Fibroblast of skin of right quadriceps (primary cell): Measurements from ENCODE around the gene TRIM8.
"Not testable (repeated sequence)": the region's sequence is repeated elsewhere in the genome, so short reads cannot be mapped to it uniquely, and the experiment has no call there.

ENCODE experiments used
- DNase-seq: peaks from one replicate; pipeline ENCODE4 v3.0.0-alpha.2; 2013

TRIM8 gene

GRCh38 chr10:102650655-102651454, 6.6 kb downstream of the TRIM8 start:
- DNase-seq = no peak

- DNase-seq = no peak
Measured at GRCh38 chr10:102651455-102652169, 7.3 kb downstream of the TRIM8 start.

GRCh38 chr10:102652170-102652916, 8.1 kb downstream of the TRIM8 start:
- no peak for DNase-seq

DNA sequence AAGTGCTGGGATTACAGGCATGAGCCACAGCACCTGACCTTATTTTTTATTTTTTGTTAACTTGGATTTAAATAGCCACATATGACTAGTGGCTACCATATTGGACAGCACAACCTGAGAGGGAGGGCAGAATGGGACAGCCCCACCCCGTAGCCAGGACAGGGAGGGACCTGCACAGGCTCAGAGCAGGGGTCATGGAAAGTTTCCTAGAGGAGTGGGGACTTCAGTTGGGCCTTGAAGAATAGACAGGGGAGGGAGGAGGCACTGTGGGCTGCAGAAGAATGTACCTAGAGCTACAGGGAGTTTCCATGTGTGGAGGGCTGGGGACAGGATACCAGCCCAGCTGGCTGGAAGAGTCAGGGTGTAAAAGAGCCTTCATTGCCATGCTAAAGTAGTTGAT, 8.8 kb downstream of the TRIM8 start:
- DNase-seq = no peak

DNA sequence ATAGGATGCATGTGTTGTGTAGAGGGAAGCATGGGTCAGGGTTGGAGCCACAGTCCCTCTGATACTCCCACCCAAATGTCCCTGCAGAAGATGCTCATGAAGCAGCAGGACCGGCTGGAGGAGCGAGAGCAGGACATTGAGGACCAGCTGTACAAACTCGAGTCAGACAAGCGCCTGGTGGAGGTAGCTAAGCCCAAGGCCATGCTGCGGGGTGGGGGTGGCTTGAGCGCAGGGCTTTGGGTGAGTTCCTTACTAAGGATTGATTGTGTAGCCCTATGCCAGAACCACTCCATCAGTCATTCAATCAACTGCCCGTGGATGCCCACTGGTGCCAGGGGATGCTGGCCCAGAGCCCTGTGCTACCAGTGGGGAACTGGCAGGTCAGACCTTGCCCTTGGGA, 10.3 kb downstream of the TRIM8 start:
- no peak for DNase-seq

GRCh38 chr10:102654969-102655368, 10.7 kb downstream of the TRIM8 start:
- no peak for DNase-seq

- DNase-seq = no peak
Measured at GRCh38 chr10:102656026-102656425, 11.7 kb downstream of the TRIM8 start.

DNA sequence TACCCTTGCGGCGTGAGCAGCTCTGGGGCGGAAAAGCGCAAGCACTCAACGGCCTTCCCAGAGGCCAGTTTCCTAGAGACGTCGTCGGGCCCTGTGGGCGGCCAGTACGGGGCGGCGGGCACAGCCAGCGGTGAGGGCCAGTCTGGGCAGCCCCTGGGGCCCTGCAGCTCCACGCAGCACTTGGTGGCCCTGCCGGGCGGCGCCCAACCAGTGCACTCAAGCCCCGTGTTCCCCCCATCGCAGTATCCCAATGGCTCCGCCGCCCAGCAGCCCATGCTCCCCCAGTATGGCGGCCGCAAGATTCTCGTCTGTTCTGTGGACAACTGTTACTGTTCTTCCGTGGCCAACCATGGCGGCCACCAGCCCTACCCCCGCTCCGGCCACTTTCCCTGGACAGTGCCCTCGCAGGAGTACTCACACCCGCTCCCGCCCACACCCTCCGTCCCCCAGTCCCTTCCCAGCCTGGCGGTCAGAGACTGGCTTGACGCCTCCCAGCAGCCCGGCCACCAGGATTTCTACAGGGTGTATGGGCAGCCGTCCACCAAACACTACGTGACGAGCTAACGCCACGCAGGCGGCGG, 12.6 kb downstream of the TRIM8 start:
- DNase-seq = no peak

DNA sequence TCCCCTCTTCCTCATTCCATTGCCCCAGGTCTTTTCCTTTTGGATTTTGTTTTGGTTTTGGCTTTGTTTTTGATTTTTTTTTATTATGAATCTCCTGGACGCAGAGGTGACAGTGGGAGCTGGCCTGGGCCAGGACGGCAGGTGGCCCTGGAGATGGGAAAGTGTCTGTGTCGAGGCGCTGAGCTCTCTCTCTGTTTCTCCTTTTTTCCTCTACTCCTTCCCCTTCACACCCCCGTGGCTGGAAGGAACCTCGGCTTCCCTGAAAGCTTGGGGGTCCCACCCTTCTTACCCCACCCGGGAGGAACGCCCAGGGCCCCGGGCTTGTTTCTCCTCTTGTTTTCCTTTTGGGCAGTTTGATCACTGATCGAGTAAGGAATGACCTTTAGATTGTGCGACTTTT, 13.2 kb downstream of the TRIM8 start:
- no peak for DNase-seq

DNA sequence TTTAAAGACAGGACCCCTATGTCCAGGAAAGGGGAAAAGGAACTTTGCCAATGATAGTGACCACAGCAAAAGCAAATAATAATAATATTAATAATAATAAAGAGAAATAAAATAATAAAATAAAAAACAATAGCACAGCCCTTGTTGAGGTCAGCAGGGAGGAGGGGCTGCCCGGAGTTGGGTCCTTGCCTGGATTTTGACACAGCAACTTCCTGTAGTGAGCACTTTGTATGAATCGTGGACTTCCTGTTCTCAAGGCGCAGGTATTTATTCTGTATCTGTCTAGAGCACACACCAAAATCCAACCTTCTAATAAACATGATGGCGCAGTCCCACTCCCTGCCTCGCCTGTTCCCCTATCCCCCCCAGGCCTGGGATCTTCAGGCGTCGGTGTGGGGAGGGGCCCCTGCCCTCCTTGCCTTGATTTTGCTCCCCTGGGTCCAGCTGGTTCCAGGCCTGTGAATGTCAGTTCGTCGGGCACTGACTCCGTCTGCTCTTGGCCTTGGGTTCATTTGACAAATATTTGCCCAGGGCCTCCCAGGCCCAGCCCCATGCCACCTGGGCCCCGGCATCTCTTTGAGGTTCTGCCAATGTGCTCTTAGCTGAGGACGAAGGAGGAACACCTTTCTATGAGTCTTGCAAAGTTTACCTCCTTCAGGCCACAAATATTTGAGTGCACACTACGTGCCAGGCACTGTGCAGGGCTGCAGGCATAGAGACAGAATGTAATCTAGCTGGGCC, 13.9 kb downstream of the TRIM8 start:
- no peak for DNase-seq

GRCh38 chr10:102658802-102659201, 14.5 kb downstream of the TRIM8 start:
- DNase-seq = no peak

GRCh38 chr10:102660888-102661657, 16.8 kb downstream of the TRIM8 start:
- peak; percentile 52 for DNase-seq

GRCh38 chr10:102661658-102662028, 17.4 kb downstream of the TRIM8 start:
- DNase-seq = no peak

DNA sequence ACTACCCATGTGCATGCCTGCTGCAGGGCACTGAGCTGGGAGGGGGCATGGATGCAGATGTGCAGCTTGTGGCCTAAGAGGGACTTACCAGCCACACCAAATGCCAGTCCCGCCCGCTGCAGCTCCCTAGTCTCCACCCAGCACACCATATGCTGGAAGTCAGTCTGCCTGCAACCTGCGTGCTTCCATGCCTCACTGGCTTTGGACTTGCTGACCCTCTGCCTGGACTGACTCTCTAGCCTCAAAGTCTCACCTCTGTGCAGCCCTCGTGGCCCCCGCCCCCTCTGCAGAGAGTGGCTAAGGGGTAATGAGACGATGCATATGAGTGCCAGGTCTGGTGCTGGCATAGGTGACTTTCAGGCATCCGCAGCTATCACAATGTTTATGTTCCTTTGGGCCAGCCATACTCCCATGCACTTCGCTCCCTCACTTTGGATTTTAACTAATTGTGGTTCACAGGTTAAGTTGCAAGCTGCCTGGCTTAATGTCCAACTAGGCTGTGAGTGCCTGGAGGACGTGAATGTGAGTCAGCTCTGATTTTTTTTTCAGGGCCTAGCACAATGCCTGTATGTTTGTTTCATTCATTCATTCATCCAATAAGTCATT, 21.7 kb downstream of the TRIM8 start:
- no peak for DNase-seq

GRCh38 chr10:102667411-102667810, 23.1 kb downstream of the TRIM8 start:
- DNase-seq = not testable (repeated sequence)

DNA sequence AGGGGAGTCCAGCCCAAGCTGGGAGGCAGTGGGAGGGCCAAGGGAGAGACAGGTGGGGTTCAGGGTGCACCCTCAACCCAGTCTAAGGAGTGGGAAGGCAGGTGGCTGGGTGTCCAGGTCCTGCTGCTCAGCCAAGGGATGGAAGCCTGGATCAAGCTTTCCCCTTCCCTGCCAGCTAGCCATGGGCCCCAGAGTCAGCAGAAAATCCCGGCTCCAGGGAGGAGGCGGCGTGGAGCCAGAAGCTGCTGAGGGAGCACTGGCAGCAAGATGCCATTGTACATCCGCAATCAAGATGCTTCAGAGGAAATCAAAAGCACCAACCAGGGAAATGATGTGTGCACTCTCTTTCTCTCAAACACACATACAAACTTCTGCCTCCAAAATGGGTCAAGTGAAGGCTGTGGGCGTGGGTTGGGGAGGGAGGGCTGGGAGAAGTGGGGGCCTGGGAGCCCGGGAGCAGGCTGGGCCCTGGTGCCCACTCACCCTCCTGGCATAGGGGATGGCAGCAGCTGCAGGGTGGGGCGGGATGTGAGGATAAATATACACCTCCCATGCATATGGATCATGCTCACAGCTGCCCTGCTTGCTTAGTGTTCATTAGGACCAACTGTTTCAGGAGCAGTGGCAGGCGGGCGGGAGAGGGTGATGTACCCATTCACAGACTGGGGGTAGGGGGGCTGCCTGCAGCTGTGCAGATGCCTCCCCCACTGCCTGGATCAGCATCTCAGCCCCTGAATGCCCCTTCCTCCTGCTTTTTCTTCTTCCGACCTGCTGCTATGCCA, 24.2 kb downstream of the TRIM8 start:
- DNase-seq = no peak

DNA sequence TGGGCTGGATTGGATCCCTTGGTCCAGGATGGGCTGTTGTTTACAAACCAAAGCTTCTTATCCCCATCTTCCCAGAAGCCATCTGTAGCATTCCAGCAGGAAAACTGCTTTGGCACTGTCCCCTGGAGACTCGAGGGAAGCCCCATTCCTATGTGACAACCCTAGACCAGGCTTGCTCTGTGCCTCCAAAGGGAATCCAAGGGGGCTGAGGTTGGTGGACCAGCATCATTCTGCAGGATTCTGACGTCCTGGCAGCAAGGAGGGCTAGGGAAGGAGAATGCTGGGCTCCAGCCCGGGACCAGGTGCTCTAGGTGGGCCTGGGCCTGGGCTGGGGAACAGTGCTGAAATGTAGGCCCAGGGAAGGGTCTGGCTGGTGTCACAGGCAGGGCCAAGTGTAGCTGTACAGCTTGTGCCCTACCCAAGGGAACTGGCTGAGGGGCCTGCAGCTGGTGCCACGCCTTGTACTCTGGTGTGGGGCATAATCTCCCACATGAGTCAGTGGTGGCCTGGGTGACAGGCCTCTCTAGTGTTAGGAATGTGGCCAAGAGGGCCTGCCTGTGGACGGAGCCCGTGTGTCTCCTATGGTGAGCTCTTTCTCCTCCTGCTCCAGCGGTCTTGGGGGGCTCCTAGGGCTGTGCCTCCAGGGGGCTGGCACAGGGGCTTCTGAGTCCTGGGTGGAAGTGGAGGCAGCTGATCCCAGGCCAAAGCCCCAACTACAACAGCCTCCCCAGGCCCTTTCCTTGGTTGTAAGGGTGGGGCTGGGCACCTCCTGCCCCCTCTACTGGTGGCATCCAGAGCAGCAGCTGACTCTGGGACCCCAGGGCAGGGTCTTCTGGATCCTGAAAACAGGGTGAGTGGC, 25.2 kb downstream of the TRIM8 start:
- no peak for DNase-seq

DNA sequence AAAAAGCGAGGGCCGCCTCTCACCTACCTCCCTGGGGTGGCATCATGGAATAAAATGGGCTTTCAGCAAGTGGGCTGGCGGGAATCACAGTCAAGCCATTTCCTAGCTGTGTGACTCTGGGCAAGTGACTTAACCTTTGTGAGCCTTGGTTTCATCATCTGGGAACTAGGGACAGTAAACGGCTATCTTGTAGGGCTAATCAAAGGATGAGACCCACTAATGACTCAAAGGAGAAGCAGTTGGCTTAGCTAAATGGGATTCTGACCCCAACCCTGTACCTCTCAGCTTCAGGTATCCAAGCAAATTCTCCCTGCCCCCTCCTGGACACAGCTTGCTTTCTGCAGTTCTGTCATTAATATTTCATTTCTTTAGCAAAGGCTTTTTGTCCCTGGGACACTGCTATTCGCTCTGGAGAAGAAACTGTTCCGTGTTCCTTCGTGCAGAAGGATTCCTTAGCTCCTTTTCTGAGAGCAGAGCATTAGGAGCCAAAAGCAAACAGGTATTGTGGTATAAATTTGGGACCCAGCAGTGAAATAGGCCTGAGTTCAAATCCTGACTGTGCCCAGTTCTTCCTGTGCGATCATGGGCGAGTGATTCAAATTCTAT, 25.9 kb downstream of the TRIM8 start:
- no peak for DNase-seq

DNA sequence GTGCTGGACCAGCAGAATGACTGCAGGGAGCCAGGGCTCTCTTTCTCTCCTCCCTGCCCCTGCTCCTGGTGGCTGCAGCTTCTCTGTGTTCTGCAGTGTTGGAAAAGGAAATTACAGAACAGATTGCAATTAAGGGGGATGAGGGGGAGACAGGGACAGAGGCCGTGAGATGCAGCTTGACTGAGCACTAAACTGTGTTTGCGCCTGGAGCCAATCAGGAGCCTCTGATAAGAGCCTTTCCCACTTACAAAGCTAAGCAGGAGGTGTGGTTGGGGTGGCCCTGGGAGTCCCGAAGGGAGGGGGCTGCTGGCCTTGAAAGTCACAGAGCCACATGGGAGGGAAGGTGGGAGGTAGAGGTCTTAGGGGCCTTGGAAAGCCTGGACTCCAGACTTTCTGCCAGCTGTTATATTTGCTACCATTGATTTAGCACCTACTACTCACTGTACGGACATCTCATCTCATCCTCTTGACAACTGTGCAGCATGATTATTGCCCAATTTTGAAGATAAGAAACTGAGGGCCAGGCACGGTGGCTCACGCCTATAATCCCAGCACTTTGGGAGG, 26.7 kb downstream of the TRIM8 start:
- no peak for DNase-seq
